HG03039 (cell line): ENCODE results near the gene U2AF2.

ENCODE experiments used
- ATAC-seq: cut with Tn5 transposase; IDR thresholded peaks from one replicate; pipeline ENCODE4 v1.9.1; 2021; ENCODE audit warnings: mild to moderate bottlenecking, moderate library complexity; ENCODE audit not compliant: unreplicated experiment

Gene U2AF2

GRCh38 chr19:55642153-55643002 is 12.5 kb upstream of the U2AF2 start:
- ATAC-seq = no peak

GRCh38 chr19:55643003-55643886 is 11.6 kb upstream of the U2AF2 start, which contains the start of gene ZNF581:
Gene ZNF581, plus strand, starts transcription at chr19:55643649. Its CDS starts 923 bp downstream, at chr19:55644572.
- ATAC-seq = no peak

- ATAC-seq = no peak
Observed at GRCh38 chr19:55643887-55644176, 11.0 kb upstream of the U2AF2 start.

GRCh38 chr19:55644191-55644833 is 10.5 kb upstream of the U2AF2 start:
- no peak for ATAC-seq

- no peak for ATAC-seq
Observed at GRCh38 chr19:55644842-55645511, 9.9 kb upstream of the U2AF2 start.

GRCh38 chr19:55645512-55645881 is 9.3 kb upstream of the U2AF2 start:
- ATAC-seq = no peak

GRCh38 chr19:55646889-55647731 is 7.7 kb upstream of the U2AF2 start:
- ATAC-seq = no peak

GRCh38 chr19:55647732-55648584 is 6.9 kb upstream of the U2AF2 start, which contains the start of gene CCDC106:
Gene CCDC106, plus strand, starts transcription at chr19:55648212. Its CDS starts 835 bp downstream, at chr19:55649047.
- ATAC-seq = no peak

GRCh38 chr19:55648585-55649267 is 6.1 kb upstream of the U2AF2 start:
- no peak for ATAC-seq

- ATAC-seq = no peak
Observed at GRCh38 chr19:55649268-55650125, 5.3 kb upstream of the U2AF2 start.

- ATAC-seq = no peak
Observed at GRCh38 chr19:55650126-55650557, 4.7 kb upstream of the U2AF2 start.

GRCh38 chr19:55650602-55651230 is 4.1 kb upstream of the U2AF2 start:
- no peak for ATAC-seq

- no peak for ATAC-seq
Observed at GRCh38 chr19:55651236-55651635, 3.6 kb upstream of the U2AF2 start.

GRCh38 chr19:55652311-55653128 is 2.3 kb upstream of the U2AF2 start:
- no peak for ATAC-seq

GRCh38 chr19:55653651-55654322 is 1.0 kb upstream of the U2AF2 start:
- ATAC-seq = peak; percentile 36
